ENCODE data around the gene KCNJ16. TPM values are rescaled to one million over a fixed set of nuclear protein-coding genes. Genes with fewer than 3 reads are reported as not detected.

The KCNJ16 gene
- polyA plus RNA-seq, 2 of the 4 experiments (the other 2 are of a cell fraction): 0.87 to 1.6 TPM

DNA sequence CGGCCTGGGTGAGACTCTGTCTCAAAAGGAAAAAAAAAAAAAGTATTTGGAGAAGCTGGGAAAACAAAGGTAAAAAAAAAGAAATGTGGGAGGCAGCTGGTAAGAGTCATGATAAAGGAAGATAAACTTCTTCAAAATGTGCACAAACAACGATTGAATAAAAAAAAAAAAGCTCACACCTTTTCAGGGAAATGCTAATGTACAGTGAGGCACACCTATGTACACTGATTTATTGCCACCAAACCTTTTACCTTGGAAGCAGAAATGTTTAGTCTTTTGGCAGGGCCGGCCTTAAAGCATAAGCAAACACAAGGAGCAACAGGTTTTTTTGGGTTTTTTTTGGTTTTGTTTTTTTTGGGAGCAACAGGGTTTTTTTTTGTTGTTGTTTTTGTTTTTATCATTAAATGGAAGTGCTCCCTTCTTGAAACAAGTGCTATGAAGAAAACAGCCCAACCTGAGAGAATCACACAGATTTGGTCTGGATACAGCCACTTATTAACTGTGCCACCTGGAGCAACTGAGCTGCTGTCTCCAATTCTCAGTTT lies 64.5 kb downstream of the KCNJ16 start:
- no peak overlapping the region for H3K4me2 ChIP-seq
- FAIRE-seq: no peak
- H3K9me3 ChIP-seq: no peaks in the 10 kb centered on the region
- peak overlapping the region in 1 of 2 experiments; percentile 79; a peak in 2 of 6 replicates for H3K27ac ChIP-seq
- no peak for ATAC-seq
- ChIA-PET POLR2A (no interaction called here), CTCF (interaction anchor here (0.6 to 3.1 kb wide), 8 partner anchors 13 to 546 kb away, joined by 3 to 12 read pairs (median 3); no protein-coding TSS in a partner anchor)
- TF ChIP-seq, protein P1, sequence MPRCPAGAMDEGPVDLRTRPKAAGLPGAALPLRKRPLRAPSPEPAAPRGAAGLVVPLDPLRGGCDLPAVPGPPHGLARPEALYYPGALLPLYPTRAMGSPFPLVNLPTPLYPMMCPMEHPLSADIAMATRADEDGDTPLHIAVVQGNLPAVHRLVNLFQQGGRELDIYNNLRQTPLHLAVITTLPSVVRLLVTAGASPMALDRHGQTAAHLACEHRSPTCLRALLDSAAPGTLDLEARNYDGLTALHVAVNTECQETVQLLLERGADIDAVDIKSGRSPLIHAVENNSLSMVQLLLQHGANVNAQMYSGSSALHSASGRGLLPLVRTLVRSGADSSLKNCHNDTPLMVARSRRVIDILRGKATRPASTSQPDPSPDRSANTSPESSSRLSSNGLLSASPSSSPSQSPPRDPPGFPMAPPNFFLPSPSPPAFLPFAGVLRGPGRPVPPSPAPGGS (IDR thresholded peaks at IDR 0.05): no peak
- TF ChIP-seq JUN (IDR thresholded peaks at IDR 0.05): no peak
- no peak for TF ChIP-seq CHD4 (IDR thresholded peaks at IDR 0.05; ENCODE audit: borderline replicate concordance)
- TF ChIP-seq, protein P2, sequence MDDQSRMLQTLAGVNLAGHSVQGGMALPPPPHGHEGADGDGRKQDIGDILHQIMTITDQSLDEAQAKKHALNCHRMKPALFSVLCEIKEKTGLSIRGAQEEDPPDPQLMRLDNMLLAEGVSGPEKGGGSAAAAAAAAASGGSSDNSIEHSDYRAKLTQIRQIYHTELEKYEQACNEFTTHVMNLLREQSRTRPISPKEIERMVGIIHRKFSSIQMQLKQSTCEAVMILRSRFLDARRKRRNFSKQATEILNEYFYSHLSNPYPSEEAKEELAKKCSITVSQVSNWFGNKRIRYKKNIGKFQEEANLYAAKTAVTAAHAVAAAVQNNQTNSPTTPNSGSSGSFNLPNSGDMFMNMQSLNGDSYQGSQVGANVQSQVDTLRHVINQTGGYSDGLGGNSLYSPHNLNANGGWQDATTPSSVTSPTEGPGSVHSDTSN (IDR thresholded peaks at IDR 0.05): no peak
- peaks cover 42% of the 10 kb centered on the region for H3K4me1 ChIP-seq
- H3K4me3 ChIP-seq: no peak overlapping the region
- 36% methylated on average over 3 of the region's 3 CpGs for WGBS (ENCODE audit: missing lambda C conversion rate)
- DNase-seq (ENCODE audit: low read depth in 1 of 2, low spot score in 1 of 2): no peak

DNA sequence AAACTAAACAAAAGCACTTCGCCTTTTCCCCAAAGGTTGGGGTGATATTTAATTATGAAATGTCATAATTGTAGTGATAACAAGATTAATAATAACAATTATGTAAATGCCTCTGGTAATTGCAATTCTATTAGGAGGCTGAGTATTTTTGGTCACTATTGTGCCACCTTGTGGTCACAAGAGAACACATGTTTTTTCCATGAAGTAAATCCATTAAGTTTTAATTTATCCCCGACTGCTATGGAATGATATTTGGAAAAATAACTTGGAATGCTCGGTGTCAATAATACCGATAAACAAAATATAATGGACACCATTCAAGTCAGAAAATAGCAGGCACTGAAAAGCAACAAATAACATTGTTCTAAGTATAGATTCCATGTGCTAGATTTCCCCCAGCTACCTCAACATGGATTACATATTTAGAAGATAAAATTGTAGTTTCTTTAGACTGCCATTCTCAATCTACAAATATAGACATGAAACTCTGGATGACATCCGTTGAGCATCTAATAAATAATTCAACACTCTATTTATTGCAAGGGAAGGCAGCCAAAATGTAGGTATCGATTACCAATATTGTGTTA lies 69.3 kb downstream of the KCNJ16 start:
- DNase-seq (ENCODE audit: low read depth in 1 of 2, low spot score in 1 of 2): peak; percentile 15 to 50
- peak; percentile 75 to 90 for TF ChIP-seq RAD21 (conservative IDR thresholded peaks at IDR 0.05 in 1 of 2, IDR thresholded peaks at IDR 0.05 in 1 of 2)
- no peak for TF ChIP-seq PHF8 (IDR thresholded peaks at IDR 0.05; ENCODE audit: borderline replicate concordance, low read depth)
- TF ChIP-seq, protein P3, sequence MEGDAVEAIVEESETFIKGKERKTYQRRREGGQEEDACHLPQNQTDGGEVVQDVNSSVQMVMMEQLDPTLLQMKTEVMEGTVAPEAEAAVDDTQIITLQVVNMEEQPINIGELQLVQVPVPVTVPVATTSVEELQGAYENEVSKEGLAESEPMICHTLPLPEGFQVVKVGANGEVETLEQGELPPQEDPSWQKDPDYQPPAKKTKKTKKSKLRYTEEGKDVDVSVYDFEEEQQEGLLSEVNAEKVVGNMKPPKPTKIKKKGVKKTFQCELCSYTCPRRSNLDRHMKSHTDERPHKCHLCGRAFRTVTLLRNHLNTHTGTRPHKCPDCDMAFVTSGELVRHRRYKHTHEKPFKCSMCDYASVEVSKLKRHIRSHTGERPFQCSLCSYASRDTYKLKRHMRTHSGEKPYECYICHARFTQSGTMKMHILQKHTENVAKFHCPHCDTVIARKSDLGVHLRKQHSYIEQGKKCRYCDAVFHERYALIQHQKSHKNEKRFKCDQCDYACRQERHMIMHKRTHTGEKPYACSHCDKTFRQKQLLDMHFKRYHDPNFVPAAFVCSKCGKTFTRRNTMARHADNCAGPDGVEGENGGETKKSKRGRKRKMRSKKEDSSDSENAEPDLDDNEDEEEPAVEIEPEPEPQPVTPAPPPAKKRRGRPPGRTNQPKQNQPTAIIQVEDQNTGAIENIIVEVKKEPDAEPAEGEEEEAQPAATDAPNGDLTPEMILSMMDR (IDR thresholded peaks at IDR 0.05): peak; percentile 94
- no peak for TF ChIP-seq NFE2L2 (conservative IDR thresholded peaks at IDR 0.05; ENCODE audit: low read length)
- TF ChIP-seq GATA3 (IDR thresholded peaks at IDR 0.05; ENCODE audit: borderline replicate concordance): no peak
- peak; percentile 98 for TF ChIP-seq SMC3 (IDR thresholded peaks at IDR 0.05)
- TF ChIP-seq, protein P4, sequence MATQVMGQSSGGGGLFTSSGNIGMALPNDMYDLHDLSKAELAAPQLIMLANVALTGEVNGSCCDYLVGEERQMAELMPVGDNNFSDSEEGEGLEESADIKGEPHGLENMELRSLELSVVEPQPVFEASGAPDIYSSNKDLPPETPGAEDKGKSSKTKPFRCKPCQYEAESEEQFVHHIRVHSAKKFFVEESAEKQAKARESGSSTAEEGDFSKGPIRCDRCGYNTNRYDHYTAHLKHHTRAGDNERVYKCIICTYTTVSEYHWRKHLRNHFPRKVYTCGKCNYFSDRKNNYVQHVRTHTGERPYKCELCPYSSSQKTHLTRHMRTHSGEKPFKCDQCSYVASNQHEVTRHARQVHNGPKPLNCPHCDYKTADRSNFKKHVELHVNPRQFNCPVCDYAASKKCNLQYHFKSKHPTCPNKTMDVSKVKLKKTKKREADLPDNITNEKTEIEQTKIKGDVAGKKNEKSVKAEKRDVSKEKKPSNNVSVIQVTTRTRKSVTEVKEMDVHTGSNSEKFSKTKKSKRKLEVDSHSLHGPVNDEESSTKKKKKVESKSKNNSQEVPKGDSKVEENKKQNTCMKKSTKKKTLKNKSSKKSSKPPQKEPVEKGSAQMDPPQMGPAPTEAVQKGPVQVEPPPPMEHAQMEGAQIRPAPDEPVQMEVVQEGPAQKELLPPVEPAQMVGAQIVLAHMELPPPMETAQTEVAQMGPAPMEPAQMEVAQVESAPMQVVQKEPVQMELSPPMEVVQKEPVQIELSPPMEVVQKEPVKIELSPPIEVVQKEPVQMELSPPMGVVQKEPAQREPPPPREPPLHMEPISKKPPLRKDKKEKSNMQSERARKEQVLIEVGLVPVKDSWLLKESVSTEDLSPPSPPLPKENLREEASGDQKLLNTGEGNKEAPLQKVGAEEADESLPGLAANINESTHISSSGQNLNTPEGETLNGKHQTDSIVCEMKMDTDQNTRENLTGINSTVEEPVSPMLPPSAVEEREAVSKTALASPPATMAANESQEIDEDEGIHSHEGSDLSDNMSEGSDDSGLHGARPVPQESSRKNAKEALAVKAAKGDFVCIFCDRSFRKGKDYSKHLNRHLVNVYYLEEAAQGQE (IDR thresholded peaks at IDR 0.05): no peak
- TF ChIP-seq, protein P5, sequence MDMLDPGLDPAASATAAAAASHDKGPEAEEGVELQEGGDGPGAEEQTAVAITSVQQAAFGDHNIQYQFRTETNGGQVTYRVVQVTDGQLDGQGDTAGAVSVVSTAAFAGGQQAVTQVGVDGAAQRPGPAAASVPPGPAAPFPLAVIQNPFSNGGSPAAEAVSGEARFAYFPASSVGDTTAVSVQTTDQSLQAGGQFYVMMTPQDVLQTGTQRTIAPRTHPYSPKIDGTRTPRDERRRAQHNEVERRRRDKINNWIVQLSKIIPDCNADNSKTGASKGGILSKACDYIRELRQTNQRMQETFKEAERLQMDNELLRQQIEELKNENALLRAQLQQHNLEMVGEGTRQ (IDR thresholded peaks at IDR 0.05): no peak
- no peak for TF ChIP-seq FOXS1 (CRISPR knock-in tag; IDR thresholded peaks at IDR 0.05)
- no peak for TF ChIP-seq EHF (CRISPR knock-in tag; IDR thresholded peaks at IDR 0.05)
- no peak for TF ChIP-seq HOXB5 (CRISPR knock-in tag; IDR thresholded peaks at IDR 0.05)
- TF ChIP-seq JUN (IDR thresholded peaks at IDR 0.05): no peak

More for the DNA sequence above, 69.3 kb downstream of the KCNJ16 start:
- POLR2A ChIA-PET: no interaction called here
- Histone ChIP-seq H3K4me1 (no peaks in the 10 kb centered on the region), H3K9me3 (no peaks in the 10 kb centered on the region), H3K4me2 (peak overlapping the region; percentile 32; the same call in 1 of the 3 replicates), H3K4me3 (no peak overlapping the region), H3K27ac (no peak overlapping the region)
- WGBS (ENCODE audit: missing lambda C conversion rate): 17% methylated on average over 6 of the region's 6 CpGs
- FAIRE-seq (peak; percentile 72), ATAC-seq (no peak)
- CTCF ChIA-PET: interaction anchor here (0.5 to 3.0 kb wide), 24 partner anchors 8 to 724 kb away, joined by 3 to 28 read pairs (median 4); no protein-coding TSS in a partner anchor

Measured in A549 (cell line).